H1 (cell line): ENCODE results near the gene TSSK6. TPM values are rescaled to one million over a fixed set of nuclear protein-coding genes. Genes with fewer than 3 reads are reported as not detected.
"Not testable (repeated sequence)": the region's sequence is repeated elsewhere in the genome, so short reads cannot be mapped to it uniquely, and the experiment has no call there.

Source experiments
- CTCF ChIA-PET: fragments of 300-600 bp; sonication (Branson Sonifier 250); formaldehyde crosslinking; loops from one replicate; lab custom pipeline; 2021; ENCODE audit not compliant: partially characterized antibody; lab: Charles Lee
- POLR2A ChIA-PET: fragments of 300-600 bp; sonication (Branson Sonifier 250); formaldehyde crosslinking; loops from one replicate; lab custom pipeline; 2021; ENCODE audit warnings: inconsistent platforms; ENCODE audit not compliant: partially characterized antibody; lab: Charles Lee
- DNase-seq, 2 experiments: peaks; one replicate each; pipeline versions ENCODE4 v3.0.0 to v3.0.0-alpha.2; 2010 to 2022; ENCODE audit warnings: low spot score in 2 of 2, low read depth in 1 of 2, mixed read lengths in 1 of 2
- FAIRE-seq: peaks from 2 replicates; lab custom pipeline; 2011; peaks lifted over from hg19 to GRCh38; lab: Jason Lieb, UNC
- H2AFZ ChIP-seq: 2 replicates; pipeline ENCODE4 v1.8.1; 2012; ENCODE audit warnings: low read length, inconsistent platforms
- H2AK5ac ChIP-seq: 2 replicates; pipeline ENCODE4 v1.6.1; 2013; ENCODE audit warnings: low read depth, low read length
- H2BK120ac ChIP-seq: replicated peaks from 2 replicates; pipeline ENCODE3; 2013; ENCODE audit warnings: low read depth, low read length, inconsistent platforms
- H2BK12ac ChIP-seq: 2 replicates; pipeline ENCODE4 v1.6.1; 2013; ENCODE audit warnings: low read depth, low read length
- H2BK15ac ChIP-seq: 2 replicates; pipeline ENCODE4 v1.6.1; 2013; ENCODE audit warnings: low read length
- H2BK20ac ChIP-seq: 2 replicates; pipeline ENCODE4 v1.6.1; 2013; ENCODE audit warnings: low read length
- H2BK5ac ChIP-seq: 2 replicates; pipeline ENCODE4 v1.6.1; 2013; ENCODE audit warnings: low read depth, low read length
- H3K14ac ChIP-seq: 2 replicates; pipeline ENCODE4 v1.6.1; 2013; ENCODE audit warnings: inconsistent platforms; ENCODE audit not compliant: insufficient read length
- H3K18ac ChIP-seq: 2 replicates; pipeline ENCODE4 v1.6.1; 2013; ENCODE audit warnings: low read length; ENCODE audit errors: extremely low read depth
- H3K23ac ChIP-seq: 2 replicates; pipeline ENCODE4 v1.6.1; 2013; ENCODE audit warnings: inconsistent platforms; ENCODE audit not compliant: insufficient read length
- H3K23me2 ChIP-seq: 2 replicates; pipeline ENCODE4 v1.6.1; 2013; ENCODE audit warnings: low read depth, low read length
- H3K27ac ChIP-seq: 2 replicates; pipeline ENCODE4 v1.6.1; 2011; ENCODE audit warnings: low read depth, low read length, inconsistent platforms
- H3K27me3 ChIP-seq, 4 experiments: replicated peaks in 1 of 4; 1 replicate in 1 of 4; 2 replicates in 3 of 4; pipeline versions ENCODE4 v1.6.1 to v1.8.1; 2011 to 2013; ENCODE audit warnings: low read length in 3 of 4, mild to moderate bottlenecking in 3 of 4, inconsistent platforms in 2 of 4, mixed read lengths in 2 of 4, moderate library complexity in 1 of 4; ENCODE audit not compliant: control insufficient read depth in 3 of 4, insufficient read depth in 3 of 4; ENCODE audit errors: extremely low read depth in 1 of 4
- H3K36me3 ChIP-seq, 4 experiments: 2 replicates each; pipeline versions ENCODE4 v1.6.1 to v1.8.1; 2011 to 2013; ENCODE audit warnings: mild to moderate bottlenecking in 4 of 4, low read length in 3 of 4, moderate library complexity in 2 of 4, control low read depth in 1 of 4, inconsistent platforms in 1 of 4; ENCODE audit not compliant: insufficient read depth in 4 of 4, control insufficient read depth in 2 of 4
- H3K4ac ChIP-seq: replicated peaks from 2 replicates; pipeline ENCODE3; 2013; ENCODE audit warnings: low read length, low read depth, mixed read lengths, inconsistent platforms; ENCODE audit not compliant: insufficient read length
- H3K4me1 ChIP-seq, 4 experiments: replicated peaks in 1 of 4; 1 replicate in 1 of 4; 2 replicates in 3 of 4; pipeline versions ENCODE4 v1.6.1 to v1.8.1; 2011 to 2013; ENCODE audit warnings: low read length in 3 of 4, inconsistent platforms in 2 of 4, mixed read lengths in 1 of 4; ENCODE audit not compliant: insufficient read depth in 4 of 4, control insufficient read depth in 3 of 4
- H3K4me2 ChIP-seq, 2 experiments: 2 replicates each; pipeline versions ENCODE4 v1.6.1 to v1.8.1; 2011 to 2013; ENCODE audit warnings: low read depth in 2 of 2, low read length in 2 of 2, control low read depth in 1 of 2, inconsistent platforms in 1 of 2, mild to moderate bottlenecking in 1 of 2; ENCODE audit not compliant: insufficient read depth in 1 of 2
- H3K4me3 ChIP-seq, 4 experiments: fragments of 200-600, 300-600 bp in 1 of 4; sonication (generic), shearing (Covaris generic), sonication (Bioruptor Twin) in 1 of 4; 2 replicates each; pipeline versions ENCODE4 v1.5.1 to v1.8.1; 2011 to 2016; ENCODE audit warnings: low read length in 4 of 4, low read depth in 3 of 4, control low read depth in 2 of 4, inconsistent platforms in 2 of 4, mild to moderate bottlenecking in 2 of 4, mixed read lengths in 1 of 4, moderate library complexity in 1 of 4; ENCODE audit not compliant: insufficient read depth in 2 of 4; ENCODE audit errors: extremely low read depth in 1 of 4
- H3K56ac ChIP-seq: replicated peaks from 2 replicates; pipeline ENCODE3; 2013; ENCODE audit warnings: low read depth, mild to moderate bottlenecking, mixed read lengths, low read length, inconsistent platforms; ENCODE audit not compliant: insufficient read length
- H3K79me1 ChIP-seq: 2 replicates; pipeline ENCODE4 v1.6.1; 2013; ENCODE audit warnings: low read depth, low read length, control low read depth
- H3K79me2 ChIP-seq, 2 experiments: 2 replicates each; pipeline versions ENCODE4 v1.6.1 to v1.8.1; 2012 to 2013; ENCODE audit warnings: low read length in 2 of 2, mild to moderate bottlenecking in 2 of 2, inconsistent platforms in 1 of 2; ENCODE audit not compliant: insufficient read depth in 2 of 2, control insufficient read depth in 1 of 2
- H3K9ac ChIP-seq, 4 experiments: replicated peaks in 1 of 4; 1 replicate in 1 of 4; 2 replicates in 3 of 4; pipeline versions ENCODE4 v1.6.1 to v1.8.1; 2011 to 2013; ENCODE audit warnings: low read depth in 3 of 4, low read length in 3 of 4, control low read depth in 2 of 4, mild to moderate bottlenecking in 2 of 4, moderate library complexity in 2 of 4, inconsistent platforms in 1 of 4; ENCODE audit errors: extremely low read depth in 1 of 4
- H3K9me3 ChIP-seq, 2 experiments: 2 replicates each; pipeline versions ENCODE4 v1.6.1 to v1.8.1; 2012 to 2013; ENCODE audit warnings: mild to moderate bottlenecking in 2 of 2, moderate library complexity in 2 of 2, control low read depth in 1 of 2, inconsistent platforms in 1 of 2, low read depth in 1 of 2, low read length in 1 of 2, mixed read lengths in 1 of 2; ENCODE audit not compliant: insufficient read depth in 2 of 2
- H4K20me1 ChIP-seq, 2 experiments: replicated peaks in 1 of 2; 2 replicates each; pipeline versions ENCODE3 to v1.8.1; 2011 to 2013; ENCODE audit warnings: inconsistent platforms in 2 of 2, low read length in 2 of 2, mild to moderate bottlenecking in 1 of 2; ENCODE audit not compliant: insufficient read depth in 2 of 2, control insufficient read depth in 1 of 2
- H4K5ac ChIP-seq: 2 replicates; pipeline ENCODE4 v1.6.1; 2013; ENCODE audit warnings: low read length, low read depth, mixed read lengths, inconsistent platforms; ENCODE audit not compliant: insufficient read length
- H4K8ac ChIP-seq: 2 replicates; pipeline ENCODE4 v1.8.0; 2013; ENCODE audit warnings: mild to moderate bottlenecking, moderate library complexity, low read length, inconsistent platforms; ENCODE audit not compliant: insufficient read depth; ENCODE audit errors: extremely low read depth
- H4K91ac ChIP-seq: replicated peaks from 2 replicates; pipeline ENCODE3; 2013; ENCODE audit warnings: low read length, mixed read lengths, inconsistent platforms; ENCODE audit not compliant: insufficient read length
- WGBS, 2 experiments: shearing (Covaris generic) in 1 of 2; methylation state at CpG; one replicate each; pipeline versions ENCODE4 v1.1.6 to v1.1.7; 2013 to 2015; ENCODE audit warnings: low lambda C conversion rate in 2 of 2, mixed read lengths in 2 of 2, inconsistent platforms in 1 of 2, low coverage in 1 of 2, missing lambda C conversion rate in 1 of 2; ENCODE audit not compliant: insufficient replicate concordance in 2 of 2, insufficient coverage in 1 of 2, insufficient read length in 1 of 2; ENCODE audit errors: extremely low coverage in 1 of 2, missing lambda C conversion rate in 1 of 2; 5-methylcytosine and 5-hydroxymethylcytosine counted together
- polyA plus RNA-seq, 7 experiments: library from polyadenylated mRNA; depleted of rRNA in 3 of 7; stranded (reverse) in 5 of 7; unstranded in 2 of 7; fragments of >200 nt in 5 of 7; fragments of 200-250 nt in 2 of 7; gene quantifications; 1 replicate in 5 of 7; 2 replicates in 1 of 7; 4 replicates in 1 of 7; pipeline versions ENCODE4 v1.2.1 to v1.2.3, GENCODE V29; 2011 to 2013; ENCODE audit warnings: missing spikeins in 2 of 7, mixed read lengths in 2 of 7
- total RNA-seq: library from RNA; stranded (reverse); fragmentation: NEBNext Ultra II Directional; extraction: Animal tissue kit (Norgen Biotek cat#: 25700); gene quantifications from 2 replicates; pipeline ENCODE4 v1.2.1, GENCODE V29; 2021

TSSK6 gene
- total and polyA plus RNA-seq, 2 of the 8 experiments (the other 6 are each of a cell fraction or from before 2014, with no cell fraction given): 3.6 to 7.8 TPM

DNA sequence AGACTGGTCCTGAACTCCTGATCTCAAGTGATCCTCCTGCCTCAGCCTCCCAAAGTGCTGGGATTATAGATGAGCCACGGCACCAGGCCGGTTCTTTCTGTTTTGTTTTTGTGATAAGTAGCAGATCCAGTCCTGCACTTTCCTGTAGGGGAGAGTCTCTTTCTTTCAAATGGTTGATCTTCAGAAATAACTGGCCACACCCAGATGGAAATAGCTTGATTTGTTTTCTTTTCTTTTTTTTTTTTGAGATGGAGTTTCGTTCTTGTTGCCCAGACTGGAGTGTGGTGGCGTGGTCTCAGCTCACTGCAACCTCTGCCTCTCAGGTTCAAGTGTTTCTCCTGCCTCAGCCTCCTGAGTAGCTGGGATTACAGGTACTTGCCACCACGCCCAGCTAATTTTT is 43.2 kb downstream of the TSSK6 start:
- not testable (repeated sequence) for H3K9me3 ChIP-seq, H4K8ac ChIP-seq, DNase-seq, H4K91ac ChIP-seq, H4K5ac ChIP-seq, H3K4me3 ChIP-seq, H2BK120ac ChIP-seq, H2AFZ ChIP-seq, H2BK12ac ChIP-seq, H3K4me2 ChIP-seq, H3K4ac ChIP-seq, H3K27ac ChIP-seq, H3K23ac ChIP-seq, H2BK15ac ChIP-seq, H3K56ac ChIP-seq, H3K27me3 ChIP-seq, H2AK5ac ChIP-seq, H3K9ac ChIP-seq, H2BK20ac ChIP-seq, H3K14ac ChIP-seq, FAIRE-seq, H2BK5ac ChIP-seq, H3K23me2 ChIP-seq, H3K18ac ChIP-seq
- Histone ChIP-seq H3K4me1 (peaks cover 12 to 17% (median 17%) of the 10 kb centered on the region in 4 experiments), H3K79me1 (peaks cover 26% of the 10 kb centered on the region), H4K20me1 (peaks cover 26 to 36% of the 10 kb centered on the region in 2 experiments), H3K79me2 (peaks cover 2 to 87% of the 10 kb centered on the region in 2 experiments; a peak in 3 of 4 replicates), H3K36me3 (peaks cover 0 to 17% (median 8%) of the 10 kb centered on the region in 4 experiments; a peak in 6 of 8 replicates)
- CTCF ChIA-PET: interaction anchor here (1.0 to 1.6 kb wide), 4 partner anchors 15 to 103 kb away, joined by 3 to 5 read pairs (median 4); no protein-coding TSS in a partner anchor
- POLR2A ChIA-PET: interaction anchor here (1.1 kb wide), 1 partner anchor 15 kb away, joined by 3 read pairs; no protein-coding TSS in a partner anchor
- 95% methylated on average over 4 of the region's 5 CpGs; no CpG with 5 or more reads in 1 of the 2 experiments for WGBS, 2 experiments
